ENCODE results near the gene DGKA.
"Not testable (repeated sequence)": the region's sequence is repeated elsewhere in the genome, so short reads cannot be mapped to it uniquely, and the experiment has no call there.

DGKA gene

GRCh38 chr12:55999522-55999921 is 68.6 kb downstream of the DGKA start:
- not testable (repeated sequence) for DNase-seq (ENCODE audit: low read depth)

GRCh38 chr12:55999999-56000540 is 69.1 kb downstream of the DGKA start:
- DNase-seq (ENCODE audit: low read depth): not testable (repeated sequence)

GRCh38 chr12:56001487-56002100 is 70.6 kb downstream of the DGKA start:
- no peak for DNase-seq (ENCODE audit: low read depth)

- not testable (repeated sequence) for DNase-seq (ENCODE audit: low read depth)
Observed at GRCh38 chr12:56003376-56003775, 72.4 kb downstream of the DGKA start.

All from activated gamma-delta T cell treated with anti-CD3 and anti-CD28 coated beads, Interleukin-2, amount 50 U/mL, for 16 hours (primary cell).